Vagina (tissue), 2 donors: ENCODE measurements around the gene SDHB. TPM values are rescaled to one million over a fixed set of nuclear protein-coding genes. Genes with fewer than 3 reads are reported as not detected.
A peak's percentile ranks its signal among the peaks of the same experiment; 100 is the strongest.

Source experiments
- DNase-seq, 2 donors: peaks; one replicate each; pipeline ENCODE4 v3.0.0-alpha.2; 2017; ENCODE audit errors: extremely low spot score in 2 of 2
- H3K27ac ChIP-seq: fragments of 200-600 bp; sonication (generic); one replicate; pipeline ENCODE4 v1.5.1; 2019
- H3K27me3 ChIP-seq: fragments of 200-600 bp; sonication (generic); one replicate; pipeline ENCODE4 v1.5.1; 2019
- H3K36me3 ChIP-seq, 2 donors: fragments of 200-600 bp; sonication (generic); one replicate each; pipeline ENCODE4 v1.5.1; 2017 to 2019
- H3K4me1 ChIP-seq: fragments of 200-600 bp; sonication (generic); one replicate; pipeline ENCODE4 v1.5.1; 2019
- H3K4me3 ChIP-seq, 2 donors: fragments of 200-600 bp; sonication (generic); 1 replicate in 1 of 2; 2 replicates in 1 of 2; pipeline ENCODE4 v1.5.1; 2016 to 2019
- H3K9me3 ChIP-seq: fragments of 200-600 bp; sonication (generic); one replicate; pipeline ENCODE4 v1.5.1; 2019
- POLR2A ChIP-seq, 2 donors: fragments of 450-650 bp; IDR thresholded peaks; one replicate each; pipeline ENCODE4 v1.6.1; 2017; ENCODE audit warnings: antibody characterized with exemption in 2 of 2, mild to moderate bottlenecking in 2 of 2, moderate library complexity in 2 of 2
- POLR2AphosphoS5 ChIP-seq, 2 donors: sonication (generic); formaldehyde crosslinking; IDR thresholded peaks; one replicate each; pipeline ENCODE4 v1.9.0; 2017; ENCODE audit warnings: antibody characterized with exemption in 2 of 2, mild to moderate bottlenecking in 2 of 2, low read depth in 1 of 2; ENCODE audit not compliant: insufficient read depth in 1 of 2
- intact Hi-C: fragments of 100-400 bp; cut with DNase I; formaldehyde crosslinking; loops from one replicate; pipeline ENCODE4 v1.15.1; 2023
- total RNA-seq: library from RNA; depleted of rRNA; stranded (reverse); fragments of >200 nt; gene quantifications from one replicate; pipeline ENCODE4 v1.2.3, GENCODE V29; 2016
- TF ChIP-seq, protein P1 (sequence below), 3 experiments: fragments of 450-650 bp in 2 of 3; fragments of 200-600 bp in 1 of 3; sonication (generic) in 1 of 3; IDR thresholded peaks; one replicate each; pipeline ENCODE4 v1.5.1; 2017 to 2019; ENCODE audit warnings: antibody characterized with exemption in 3 of 3, mild to moderate bottlenecking in 2 of 3, moderate library complexity in 2 of 3

The SDHB gene
- total RNA-seq, 1 donor from 2014 or later, result 96.5 TPM

DNA sequence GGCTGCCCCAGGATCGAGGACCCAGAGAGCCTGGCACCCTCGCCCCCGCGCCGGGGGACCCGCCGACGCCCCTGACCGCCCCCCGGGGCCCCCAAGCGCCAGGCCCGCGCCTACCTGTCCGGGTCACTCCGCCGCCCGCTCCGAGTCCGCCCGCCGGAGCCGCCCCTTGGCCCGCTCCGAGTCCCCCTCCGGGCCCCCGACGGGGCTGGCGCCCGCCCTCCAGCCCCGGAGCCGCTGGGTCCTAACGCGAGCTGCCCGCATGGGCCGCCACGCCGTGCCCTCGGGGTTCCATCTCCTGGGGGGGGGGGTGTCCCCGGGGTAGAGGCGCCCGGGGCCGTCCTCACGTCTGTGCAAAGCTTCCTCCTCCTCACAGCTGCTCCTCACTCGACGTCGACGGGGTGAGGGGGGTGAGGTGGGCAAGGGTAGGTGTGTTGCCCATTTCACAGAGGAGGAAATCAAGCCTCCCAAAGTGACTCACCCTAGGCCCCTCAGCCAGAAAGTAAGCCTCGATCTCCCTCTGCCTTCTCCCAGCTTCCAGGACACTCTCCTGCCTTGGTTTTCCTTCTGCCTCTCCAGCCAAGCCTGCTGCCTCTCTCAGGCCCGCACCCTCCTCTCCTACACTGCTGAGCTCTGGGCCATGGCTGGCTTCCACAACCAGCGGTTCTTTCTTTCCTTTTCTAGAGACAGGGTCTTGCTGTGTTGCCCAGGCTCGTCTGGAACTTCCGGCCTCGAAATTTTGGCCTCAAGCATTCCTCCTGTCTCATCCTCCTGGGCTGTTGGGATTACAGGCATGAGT is 73.2 kb downstream of the SDHB start, which contains the start of gene MFAP2:
Gene MFAP2, minus strand, starts transcription at position 148 of the 796 bp plus-strand sequence. CDS start 2,347 bp downstream, outside the sequence.
- Histone ChIP-seq H3K36me3 (no peaks in the 10 kb centered on the region), H3K4me1 (peaks cover 57% of the 10 kb centered on the region), H3K27ac (peak within 1 kb of the TSS; percentile 88), H3K4me3 (peak within 1 kb of the TSS; percentile 51 to 57), H3K9me3 (no peaks in the 10 kb centered on the region), H3K27me3 (no peaks in the 10 kb centered on the region)
- DNase-seq, result no peak
- intact Hi-C loops, result no loop called here
- TF ChIP-seq POLR2AphosphoS5 (IDR thresholded peaks at IDR 0.05; ENCODE audit: insufficient read depth in 1 of 2, low read depth in 1 of 2) (no peak), POLR2A (IDR thresholded peaks at IDR 0.05) (peak in 1 of 2 donors; percentile 52)
- TF ChIP-seq, protein P1, sequence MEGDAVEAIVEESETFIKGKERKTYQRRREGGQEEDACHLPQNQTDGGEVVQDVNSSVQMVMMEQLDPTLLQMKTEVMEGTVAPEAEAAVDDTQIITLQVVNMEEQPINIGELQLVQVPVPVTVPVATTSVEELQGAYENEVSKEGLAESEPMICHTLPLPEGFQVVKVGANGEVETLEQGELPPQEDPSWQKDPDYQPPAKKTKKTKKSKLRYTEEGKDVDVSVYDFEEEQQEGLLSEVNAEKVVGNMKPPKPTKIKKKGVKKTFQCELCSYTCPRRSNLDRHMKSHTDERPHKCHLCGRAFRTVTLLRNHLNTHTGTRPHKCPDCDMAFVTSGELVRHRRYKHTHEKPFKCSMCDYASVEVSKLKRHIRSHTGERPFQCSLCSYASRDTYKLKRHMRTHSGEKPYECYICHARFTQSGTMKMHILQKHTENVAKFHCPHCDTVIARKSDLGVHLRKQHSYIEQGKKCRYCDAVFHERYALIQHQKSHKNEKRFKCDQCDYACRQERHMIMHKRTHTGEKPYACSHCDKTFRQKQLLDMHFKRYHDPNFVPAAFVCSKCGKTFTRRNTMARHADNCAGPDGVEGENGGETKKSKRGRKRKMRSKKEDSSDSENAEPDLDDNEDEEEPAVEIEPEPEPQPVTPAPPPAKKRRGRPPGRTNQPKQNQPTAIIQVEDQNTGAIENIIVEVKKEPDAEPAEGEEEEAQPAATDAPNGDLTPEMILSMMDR (IDR thresholded peaks at IDR 0.05), result no peak

DNA sequence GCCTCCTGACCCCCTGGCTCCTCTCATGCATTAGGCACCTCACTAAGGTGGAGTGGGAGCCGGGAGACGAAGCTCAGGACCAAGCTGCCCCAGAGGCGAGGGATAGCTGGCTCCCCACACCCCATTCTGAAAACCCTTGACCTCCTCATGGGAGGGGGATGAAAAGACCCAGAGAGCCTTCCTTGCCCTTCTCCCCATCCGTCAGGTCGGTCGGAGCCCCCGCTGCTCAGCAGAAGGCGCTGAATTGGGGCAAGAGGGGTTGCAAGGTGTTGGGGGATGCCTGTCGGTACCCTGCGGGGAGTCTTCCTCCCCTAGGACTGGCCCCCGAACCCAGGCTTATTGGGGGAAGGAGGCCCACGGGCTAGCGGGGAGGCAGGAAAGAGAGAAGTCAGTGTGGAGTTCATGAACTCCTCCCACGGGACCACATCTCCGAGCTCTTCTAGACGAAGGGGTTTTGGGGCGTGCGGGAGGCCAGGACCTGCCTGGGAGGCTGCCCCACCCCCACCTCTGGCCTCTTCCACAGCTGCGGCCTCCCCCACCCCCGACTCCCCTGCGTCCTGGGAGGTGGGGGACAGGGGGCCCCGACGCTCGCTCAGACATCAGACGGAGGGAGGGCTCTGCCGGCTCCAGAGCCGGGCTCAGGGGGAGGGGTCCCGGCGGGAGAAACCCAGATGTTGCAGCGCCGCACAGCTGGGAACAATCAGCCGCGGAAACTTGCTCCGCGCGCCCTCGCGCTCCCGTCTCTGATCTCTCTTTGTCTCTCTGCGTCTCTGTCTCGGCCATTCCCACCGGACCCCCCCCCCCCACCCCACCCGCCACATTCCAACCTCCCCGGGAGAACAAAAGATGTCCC is 74.1 kb downstream of the SDHB start:
- H3K27me3 ChIP-seq, result no peaks in the 10 kb centered on the region
- TF ChIP-seq POLR2A (IDR thresholded peaks at IDR 0.05), result no peak
- no peak for TF ChIP-seq POLR2AphosphoS5 (IDR thresholded peaks at IDR 0.05; ENCODE audit: insufficient read depth in 1 of 2, low read depth in 1 of 2)
- TF ChIP-seq, protein P1 (IDR thresholded peaks at IDR 0.05), result no peak
- intact Hi-C loops, result no loop called here
- H3K9me3 ChIP-seq, result no peaks in the 10 kb centered on the region
- no peak for DNase-seq
- no peaks in the 10 kb centered on the region for H3K36me3 ChIP-seq
- H3K27ac ChIP-seq, result peak overlapping the region; percentile 88
- peaks cover 50% of the 10 kb centered on the region for H3K4me1 ChIP-seq
- H3K4me3 ChIP-seq, result peak overlapping the region; percentile 51 to 57

DNA sequence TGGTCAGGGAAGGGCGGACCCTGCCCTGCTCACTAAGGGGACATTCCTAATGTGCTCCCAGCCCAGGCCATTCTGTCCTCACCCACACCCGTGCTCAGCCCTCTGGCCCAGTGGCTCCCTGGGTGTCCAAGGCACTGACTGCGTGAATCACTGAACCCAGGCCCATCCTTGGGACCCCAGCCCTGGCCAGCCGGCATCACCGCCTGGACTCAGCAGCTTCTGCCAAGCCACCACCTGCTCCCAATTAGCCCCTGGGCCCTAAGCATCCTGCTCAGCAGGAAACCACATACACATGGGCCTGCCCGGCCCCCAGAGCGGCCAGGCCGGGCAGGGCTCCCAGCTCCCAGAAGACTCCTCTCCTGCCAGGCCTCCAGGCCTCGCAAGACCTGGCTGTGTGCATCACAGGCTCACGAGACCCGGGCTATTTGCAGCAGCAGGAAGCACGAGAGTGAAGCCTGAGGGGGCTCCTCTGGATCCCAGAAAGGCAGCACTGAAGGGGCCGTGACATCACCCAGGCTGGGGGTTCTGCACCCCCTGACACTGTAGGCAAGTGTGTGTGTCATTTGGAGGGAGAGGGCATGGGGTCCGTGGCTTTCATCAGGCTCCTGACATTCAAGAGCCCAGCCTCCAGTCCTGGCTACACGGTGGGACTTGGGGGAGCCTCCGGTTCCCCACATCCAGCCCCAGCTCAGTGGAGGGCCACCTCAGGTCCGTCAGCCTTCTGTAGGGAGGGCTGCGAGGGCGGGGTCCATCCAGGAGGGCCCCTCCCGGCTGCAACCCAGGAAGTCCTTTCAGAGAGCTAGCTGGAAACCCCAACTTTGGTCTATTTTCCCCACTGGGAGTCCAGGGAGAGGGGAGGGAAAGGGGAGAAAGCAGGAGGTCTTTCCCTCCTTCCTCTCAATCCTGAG is 75.0 kb downstream of the SDHB start:
- Histone ChIP-seq H3K36me3 (no peaks in the 10 kb centered on the region), H3K4me1 (peaks cover 43% of the 10 kb centered on the region), H3K27me3 (no peaks in the 10 kb centered on the region), H3K9me3 (no peaks in the 10 kb centered on the region), H3K4me3 (peak overlapping the region; percentile 51 to 57), H3K27ac (peak overlapping the region; percentile 88)
- no peak for DNase-seq
- peak in 1 of 2 donors; percentile 74 for TF ChIP-seq POLR2A (IDR thresholded peaks at IDR 0.05)
- peak; percentile 24 to 93 for TF ChIP-seq POLR2AphosphoS5 (IDR thresholded peaks at IDR 0.05; ENCODE audit: insufficient read depth in 1 of 2, low read depth in 1 of 2)
- TF ChIP-seq, protein P1 (IDR thresholded peaks at IDR 0.05), result no peak
- intact Hi-C loops, result no loop called here

DNA sequence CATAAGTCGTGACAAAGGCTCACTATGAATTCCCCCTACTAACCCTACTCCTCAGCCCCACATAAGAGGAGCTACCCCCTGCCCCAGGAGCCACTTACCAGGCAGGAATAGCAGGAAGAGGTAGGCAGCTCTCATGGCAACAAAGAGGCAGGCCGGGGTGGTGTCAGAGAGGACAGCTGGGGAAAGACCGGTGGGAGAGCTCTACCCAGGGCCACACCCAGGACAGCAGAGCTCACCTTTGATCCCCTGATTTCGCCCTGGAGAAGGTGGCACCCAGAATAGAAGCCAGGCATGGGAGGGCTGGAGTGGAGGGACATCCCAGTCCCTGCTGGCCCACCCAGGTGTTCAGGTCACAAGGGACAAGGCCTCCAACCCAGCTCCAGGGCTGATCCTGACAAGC is 75.7 kb downstream of the SDHB start:
- Histone ChIP-seq H3K4me3 (peak overlapping the region in 1 of 2 donors; percentile 51), H3K27me3 (no peaks in the 10 kb centered on the region), H3K36me3 (no peaks in the 10 kb centered on the region), H3K4me1 (peaks cover 43% of the 10 kb centered on the region), H3K9me3 (no peaks in the 10 kb centered on the region), H3K27ac (peak overlapping the region; percentile 88)
- TF ChIP-seq POLR2AphosphoS5 (IDR thresholded peaks at IDR 0.05; ENCODE audit: insufficient read depth in 1 of 2, low read depth in 1 of 2), result no peak
- TF ChIP-seq, protein P1 (IDR thresholded peaks at IDR 0.05), result no peak
- no peak for TF ChIP-seq POLR2A (IDR thresholded peaks at IDR 0.05)
- DNase-seq, result no peak
- intact Hi-C loops, result no loop called here
